Lower leg skin (tissue), 4 donors: ENCODE data around the gene TAB3. TPM values are rescaled to one million over a fixed set of nuclear protein-coding genes. Genes with fewer than 3 reads are reported as not detected.

ENCODE experiments used
- DNase-seq, 2 donors: peaks; one replicate each; pipeline ENCODE4 v3.0.0-alpha.2; 2019; ENCODE audit warnings: low spot score in 2 of 2
- H3K4me3 ChIP-seq: fragments of 200-600 bp; sonication (generic); 2 replicates; pipeline ENCODE4 v1.5.1; 2017; ENCODE audit warnings: mild to moderate bottlenecking, low read depth; ENCODE audit not compliant: poor library complexity, severe bottlenecking
- POLR2A ChIP-seq, 2 donors: fragments of 450-650 bp; IDR thresholded peaks; one replicate each; pipeline ENCODE4 v1.6.1; 2016 to 2017; ENCODE audit warnings: antibody characterized with exemption in 2 of 2, mild to moderate bottlenecking in 1 of 2, moderate library complexity in 1 of 2
- WGBS, 2 donors: methylation state at CpG; one replicate each; pipeline ENCODE4 v1.1.5; 2018; 5-methylcytosine and 5-hydroxymethylcytosine counted together
- intact Hi-C: fragments of 100-400 bp; cut with DNase I; formaldehyde crosslinking; loops from one replicate; pipeline ENCODE4 v1.15.0; 2023; ENCODE audit warnings: low total_unique reads
- total RNA-seq, 4 donors: library from RNA; depleted of rRNA; stranded (reverse); fragments of >200 nt; gene quantifications; one replicate each; pipeline ENCODE4 v1.1.0, GENCODE V29; 2016
- TF ChIP-seq, protein P1 (sequence below), 3 donors: fragments of 450-650 bp; IDR thresholded peaks; one replicate each; pipeline ENCODE4 v1.5.1; 2016; ENCODE audit warnings: antibody characterized with exemption in 3 of 3, mild to moderate bottlenecking in 3 of 3, moderate library complexity in 2 of 3

The TAB3 gene
- total RNA-seq, 4 donors from 2014 or later = 33.6 to 42.5 (median 39.3) TPM

- H3K4me3 ChIP-seq = no peak overlapping the region
- TF ChIP-seq, protein P1, sequence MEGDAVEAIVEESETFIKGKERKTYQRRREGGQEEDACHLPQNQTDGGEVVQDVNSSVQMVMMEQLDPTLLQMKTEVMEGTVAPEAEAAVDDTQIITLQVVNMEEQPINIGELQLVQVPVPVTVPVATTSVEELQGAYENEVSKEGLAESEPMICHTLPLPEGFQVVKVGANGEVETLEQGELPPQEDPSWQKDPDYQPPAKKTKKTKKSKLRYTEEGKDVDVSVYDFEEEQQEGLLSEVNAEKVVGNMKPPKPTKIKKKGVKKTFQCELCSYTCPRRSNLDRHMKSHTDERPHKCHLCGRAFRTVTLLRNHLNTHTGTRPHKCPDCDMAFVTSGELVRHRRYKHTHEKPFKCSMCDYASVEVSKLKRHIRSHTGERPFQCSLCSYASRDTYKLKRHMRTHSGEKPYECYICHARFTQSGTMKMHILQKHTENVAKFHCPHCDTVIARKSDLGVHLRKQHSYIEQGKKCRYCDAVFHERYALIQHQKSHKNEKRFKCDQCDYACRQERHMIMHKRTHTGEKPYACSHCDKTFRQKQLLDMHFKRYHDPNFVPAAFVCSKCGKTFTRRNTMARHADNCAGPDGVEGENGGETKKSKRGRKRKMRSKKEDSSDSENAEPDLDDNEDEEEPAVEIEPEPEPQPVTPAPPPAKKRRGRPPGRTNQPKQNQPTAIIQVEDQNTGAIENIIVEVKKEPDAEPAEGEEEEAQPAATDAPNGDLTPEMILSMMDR (IDR thresholded peaks at IDR 0.05) = no peak
- no peak for TF ChIP-seq POLR2A (IDR thresholded peaks at IDR 0.05)
- DNase-seq = no peak
- intact Hi-C loops = no loop called here
- WGBS, 2 donors = 40 to 52% methylated on average over 3 of the region's 3 CpGs
Measured at GRCh38 chrX:30824275-30824674, 64.8 kb downstream of the TAB3 start.

GRCh38 chrX:30822764-30823163, 66.3 kb downstream of the TAB3 start:
- TF ChIP-seq POLR2A (IDR thresholded peaks at IDR 0.05) = no peak
- TF ChIP-seq, protein P1 (IDR thresholded peaks at IDR 0.05) = no peak
- WGBS, 2 donors = 64 to 78% methylated on average over 2 of the region's 2 CpGs
- no peak overlapping the region for H3K4me3 ChIP-seq
- DNase-seq = no peak
- intact Hi-C loops = no loop called here

DNA sequence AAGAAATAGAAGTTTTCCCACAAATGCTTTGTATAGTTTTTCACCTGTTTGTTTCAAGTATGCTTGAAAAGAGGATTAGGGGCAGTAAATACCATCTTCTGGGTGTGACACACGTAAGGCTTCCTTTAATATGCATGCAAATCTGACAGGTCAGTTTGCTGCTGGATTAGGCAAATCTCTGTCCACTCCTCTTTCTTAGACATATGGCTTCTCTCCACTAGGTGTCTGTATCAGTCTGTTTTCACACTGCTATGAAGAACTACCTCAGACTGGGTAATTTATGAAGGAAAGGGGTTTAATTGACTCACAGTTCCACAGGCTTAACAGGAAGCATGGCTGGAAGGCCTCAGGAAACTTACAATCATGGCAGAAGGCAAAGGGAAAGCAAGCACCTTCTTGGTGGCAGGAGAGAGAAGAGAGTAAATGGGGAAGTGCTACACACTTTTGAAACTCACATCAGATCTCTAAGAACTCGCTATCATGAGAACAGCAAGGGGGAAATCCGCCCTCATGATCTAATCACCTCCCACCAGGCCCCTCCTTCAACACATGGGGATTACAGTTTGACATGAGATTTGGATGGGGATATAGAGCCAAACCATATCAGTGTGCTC, 66.9 kb downstream of the TAB3 start:
- no peak overlapping the region for H3K4me3 ChIP-seq
- intact Hi-C loops = no loop called here
- WGBS, 2 donors = 43 to 73% methylated on average over 3 of the region's 3 CpGs
- TF ChIP-seq, protein P1 (IDR thresholded peaks at IDR 0.05) = no peak
- TF ChIP-seq POLR2A (IDR thresholded peaks at IDR 0.05) = no peak
- no peak for DNase-seq

DNA sequence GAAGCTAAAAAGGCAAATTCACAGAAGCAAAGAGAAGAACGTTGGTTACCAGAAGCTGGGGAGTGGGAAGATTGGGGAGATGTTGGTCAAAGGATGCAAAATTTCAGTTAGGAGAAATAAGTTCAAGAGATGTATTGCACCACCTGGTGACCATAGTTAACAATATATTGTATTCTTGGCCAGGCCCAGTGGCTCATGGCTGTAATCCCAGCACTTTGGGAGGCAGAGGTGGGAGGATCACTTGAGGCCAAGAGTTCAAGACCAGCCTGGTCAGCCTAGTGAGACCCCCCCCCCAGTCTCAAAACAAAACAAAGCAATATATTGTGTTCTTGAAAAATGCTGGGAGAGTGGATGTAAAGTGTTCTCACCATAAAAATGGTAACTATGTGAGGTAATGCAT, 67.9 kb downstream of the TAB3 start:
- no peak for TF ChIP-seq POLR2A (IDR thresholded peaks at IDR 0.05)
- TF ChIP-seq, protein P1 (IDR thresholded peaks at IDR 0.05) = no peak
- intact Hi-C loops = no loop called here
- no peak overlapping the region for H3K4me3 ChIP-seq
- no peak for DNase-seq
- 44 to 58% methylated on average over 1 of the region's 1 CpG for WGBS, 2 donors

- WGBS, 2 donors = 56 to 71% methylated on average over 2 of the region's 2 CpGs
- intact Hi-C loops = no loop called here
Measured at GRCh38 chrX:30819080-30819479, 70.0 kb downstream of the TAB3 start.

More at GRCh38 chrX:30819080-30819479, 70.0 kb downstream of the TAB3 start:
- no peak for DNase-seq
- no peak overlapping the region for H3K4me3 ChIP-seq
- TF ChIP-seq, protein P1 (IDR thresholded peaks at IDR 0.05) = no peak
- TF ChIP-seq POLR2A (IDR thresholded peaks at IDR 0.05) = no peak
